ENCODE results near the gene RHOT2.

The RHOT2 gene

DNA sequence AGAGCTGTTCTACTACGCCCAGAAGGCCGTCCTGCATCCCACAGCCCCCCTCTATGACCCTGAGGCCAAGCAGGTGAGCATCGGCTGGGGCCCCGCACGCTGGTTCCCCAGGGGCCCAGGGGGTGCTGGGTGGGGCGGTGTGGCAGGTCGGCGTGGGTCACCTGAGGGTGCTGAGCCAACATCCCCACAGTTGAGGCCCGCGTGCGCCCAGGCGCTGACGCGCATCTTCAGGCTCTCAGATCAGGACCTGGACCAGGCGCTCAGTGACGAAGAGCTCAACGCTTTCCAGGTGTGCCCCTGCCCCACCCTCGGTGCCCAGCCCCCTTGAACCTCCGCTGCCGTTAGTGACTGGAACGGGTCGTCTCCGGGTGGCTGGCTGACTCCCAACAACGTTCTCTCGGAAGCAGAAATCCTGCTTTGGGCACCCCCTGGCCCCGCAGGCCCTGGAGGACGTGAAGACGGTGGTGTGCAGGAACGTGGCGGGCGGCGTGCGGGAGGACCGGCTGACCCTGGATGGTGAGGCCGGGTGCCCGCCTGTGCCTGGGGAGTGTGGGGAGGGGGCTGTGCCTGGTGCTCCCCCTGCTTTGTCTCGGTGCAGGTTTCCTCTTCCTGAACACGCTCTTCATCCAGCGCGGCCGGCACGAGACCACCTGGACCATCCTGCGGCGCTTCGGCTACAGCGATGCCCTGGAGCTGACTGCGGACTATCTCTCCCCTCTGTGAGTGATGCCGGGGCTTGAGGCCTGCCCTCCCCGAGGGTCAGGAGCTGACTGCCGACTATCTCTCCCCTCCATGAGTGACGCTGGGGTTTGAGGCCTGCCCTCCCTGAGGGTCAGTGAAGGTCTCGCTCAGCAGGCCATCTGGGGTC, 2.8 kb downstream of the RHOT2 start:
- DNase-seq (ENCODE audit: low spot score): no peak

- no peak for DNase-seq (ENCODE audit: low spot score)
Observed at GRCh38 chr16:671353-672131, 3.6 kb downstream of the RHOT2 start.

DNA sequence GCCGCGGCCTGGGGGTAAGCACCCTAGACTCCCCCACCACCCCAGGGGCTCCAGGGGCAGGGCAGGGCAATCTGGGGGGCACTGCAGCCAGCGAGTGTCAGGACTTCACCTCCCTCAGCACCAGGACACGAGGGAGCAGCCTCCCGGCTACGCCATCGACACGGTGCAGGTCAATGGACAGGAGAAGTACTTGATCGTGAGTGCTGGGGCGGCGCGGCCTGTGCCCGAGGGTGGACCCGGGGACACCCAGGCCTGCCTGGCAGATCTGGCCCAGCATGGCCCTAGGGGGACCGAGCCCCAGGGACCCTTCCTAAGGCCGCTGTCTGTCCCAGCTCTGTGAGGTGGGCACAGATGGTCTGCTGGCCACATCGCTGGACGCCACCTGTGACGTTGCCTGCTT, 4.4 kb downstream of the RHOT2 start:
- no peak for DNase-seq (ENCODE audit: low spot score)

- no peak for DNase-seq (ENCODE audit: low spot score)
Observed at GRCh38 chr16:672851-673250, 4.9 kb downstream of the RHOT2 start.

DNA sequence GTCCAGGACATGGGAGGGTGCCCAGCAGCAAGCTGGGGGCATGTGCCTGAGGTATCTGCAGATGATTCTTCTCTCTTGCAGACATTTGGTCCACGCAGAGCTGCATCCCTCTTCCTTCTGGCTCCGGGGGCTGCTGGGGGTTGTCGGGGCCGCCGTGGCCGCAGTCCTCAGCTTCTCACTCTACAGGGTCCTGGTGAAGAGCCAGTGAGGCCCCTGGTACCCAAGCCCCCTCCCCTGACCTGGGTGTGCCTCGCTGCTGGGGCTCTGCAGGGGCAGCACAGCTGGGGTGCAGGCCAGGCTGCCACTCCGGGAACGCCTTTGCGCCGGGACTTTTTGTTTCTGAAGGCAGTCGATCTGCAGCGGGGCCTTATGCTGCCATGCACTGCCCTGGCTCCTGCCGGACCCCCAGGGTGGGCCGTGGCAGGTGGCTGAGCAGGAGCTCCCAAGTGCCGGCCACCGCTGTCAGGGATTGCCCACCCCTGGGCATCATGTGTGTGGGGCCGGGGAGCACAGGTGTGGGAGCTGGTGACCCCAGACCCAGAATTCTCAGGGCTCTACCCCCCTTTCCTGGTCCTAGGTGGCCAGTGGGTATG, 5.6 kb downstream of the RHOT2 start:
- no peak for DNase-seq (ENCODE audit: low spot score)

- DNase-seq (ENCODE audit: low spot score): no peak
Observed at GRCh38 chr16:674214-674881, 6.4 kb downstream of the RHOT2 start.

- DNase-seq (ENCODE audit: low spot score): peak; percentile 60
Observed at GRCh38 chr16:674968-675883, 7.3 kb downstream of the RHOT2 start, which contains the start of gene RHBDL1. Gene RHBDL1, plus strand, starts transcription at chr16:675671. Its CDS starts 120 bp downstream, at chr16:675791.

DNA sequence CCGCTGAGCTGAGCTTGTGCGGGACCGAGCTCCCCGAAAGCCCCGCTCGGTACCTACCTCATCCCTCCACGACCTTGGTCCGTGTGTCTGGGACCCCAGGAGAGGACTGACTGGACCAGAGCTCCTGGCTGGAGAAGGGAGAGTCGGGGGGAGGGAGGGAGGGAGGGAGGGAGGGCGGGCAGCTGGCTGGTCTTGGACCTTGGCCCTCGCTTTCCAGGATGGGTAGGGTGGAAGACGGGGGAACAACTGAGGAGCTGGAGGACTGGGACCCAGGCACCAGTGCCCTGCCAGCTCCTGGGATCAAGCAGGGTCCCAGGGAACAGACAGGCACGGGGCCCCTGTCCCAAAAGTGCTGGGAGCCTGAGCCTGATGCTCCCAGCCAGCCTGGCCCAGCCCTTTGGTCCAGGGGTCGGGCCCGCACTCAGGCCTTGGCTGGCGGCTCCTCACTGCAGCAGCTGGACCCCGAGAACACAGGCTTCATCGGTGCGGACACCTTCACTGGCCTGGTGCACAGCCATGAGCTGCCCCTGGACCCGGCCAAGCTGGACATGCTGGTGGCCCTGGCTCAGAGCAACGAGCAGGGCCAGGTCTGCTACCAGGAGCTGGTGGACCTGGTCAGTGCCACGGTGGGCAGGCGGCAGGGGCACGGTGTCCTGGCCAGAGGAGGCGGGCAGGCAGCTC, 8.1 kb downstream of the RHOT2 start:
- no peak for DNase-seq (ENCODE audit: low spot score)

DNA sequence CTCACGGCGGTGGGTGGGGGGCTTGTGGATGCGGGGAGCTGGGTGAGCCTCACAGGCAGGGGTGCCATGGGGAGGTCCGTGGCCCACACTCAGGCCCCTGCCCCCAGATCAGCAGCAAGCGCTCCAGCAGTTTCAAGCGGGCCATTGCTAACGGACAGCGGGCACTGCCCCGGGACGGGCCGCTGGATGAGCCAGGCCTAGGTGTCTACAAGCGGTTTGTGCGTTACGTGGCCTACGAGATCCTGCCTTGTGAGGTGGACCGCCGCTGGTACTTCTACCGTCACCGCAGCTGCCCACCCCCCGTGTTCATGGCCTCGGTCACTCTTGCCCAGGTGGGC, 8.6 kb downstream of the RHOT2 start:
- DNase-seq (ENCODE audit: low spot score): no peak

- no peak for DNase-seq (ENCODE audit: low spot score)
Observed at GRCh38 chr16:676913-677312, 9.0 kb downstream of the RHOT2 start.

DNA sequence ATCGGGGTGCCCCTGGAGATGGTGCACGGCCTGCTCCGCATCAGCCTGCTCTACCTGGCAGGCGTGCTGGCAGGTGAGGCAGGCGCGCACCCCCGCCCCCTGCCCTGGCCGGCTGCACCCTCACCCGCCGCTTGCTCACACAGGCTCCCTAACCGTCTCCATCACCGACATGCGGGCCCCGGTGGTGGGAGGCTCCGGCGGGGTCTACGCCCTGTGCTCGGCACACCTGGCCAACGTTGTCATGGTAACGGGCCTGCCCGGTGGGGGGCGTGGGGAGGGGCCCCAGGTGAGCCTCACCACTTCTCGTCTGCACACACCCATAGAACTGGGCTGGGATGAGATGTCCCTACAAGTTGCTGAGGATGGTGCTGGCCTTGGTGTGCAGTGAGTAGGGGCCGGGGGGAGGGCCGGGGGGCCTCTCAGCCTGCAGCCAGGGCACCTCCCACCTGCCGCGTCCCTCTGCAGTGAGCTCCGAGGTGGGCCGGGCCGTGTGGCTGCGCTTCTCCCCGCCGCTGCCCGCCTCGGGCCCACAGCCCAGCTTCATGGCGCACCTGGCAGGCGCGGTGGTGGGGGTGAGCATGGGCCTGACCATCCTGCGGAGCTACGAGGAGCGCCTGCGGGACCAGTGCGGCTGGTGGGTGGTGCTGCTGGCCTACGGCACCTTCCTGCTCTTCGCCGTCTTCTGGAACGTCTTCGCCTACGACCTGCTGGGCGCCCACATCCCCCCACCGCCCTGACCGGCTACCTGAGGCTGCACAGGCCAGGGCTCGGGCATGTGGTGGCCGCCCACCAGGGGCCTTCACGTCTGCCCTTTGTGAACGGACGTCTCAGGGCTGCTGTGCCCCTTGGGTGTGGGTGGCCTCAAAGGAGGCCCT, 9.6 kb downstream of the RHOT2 start:
- no peak for DNase-seq (ENCODE audit: low spot score)

- no peak for DNase-seq (ENCODE audit: low spot score)
Observed at GRCh38 chr16:678209-678857, 10.4 kb downstream of the RHOT2 start.

GRCh38 chr16:678858-679813, 11.2 kb downstream of the RHOT2 start:
- peak; percentile 40 for DNase-seq (ENCODE audit: low spot score)

DNA sequence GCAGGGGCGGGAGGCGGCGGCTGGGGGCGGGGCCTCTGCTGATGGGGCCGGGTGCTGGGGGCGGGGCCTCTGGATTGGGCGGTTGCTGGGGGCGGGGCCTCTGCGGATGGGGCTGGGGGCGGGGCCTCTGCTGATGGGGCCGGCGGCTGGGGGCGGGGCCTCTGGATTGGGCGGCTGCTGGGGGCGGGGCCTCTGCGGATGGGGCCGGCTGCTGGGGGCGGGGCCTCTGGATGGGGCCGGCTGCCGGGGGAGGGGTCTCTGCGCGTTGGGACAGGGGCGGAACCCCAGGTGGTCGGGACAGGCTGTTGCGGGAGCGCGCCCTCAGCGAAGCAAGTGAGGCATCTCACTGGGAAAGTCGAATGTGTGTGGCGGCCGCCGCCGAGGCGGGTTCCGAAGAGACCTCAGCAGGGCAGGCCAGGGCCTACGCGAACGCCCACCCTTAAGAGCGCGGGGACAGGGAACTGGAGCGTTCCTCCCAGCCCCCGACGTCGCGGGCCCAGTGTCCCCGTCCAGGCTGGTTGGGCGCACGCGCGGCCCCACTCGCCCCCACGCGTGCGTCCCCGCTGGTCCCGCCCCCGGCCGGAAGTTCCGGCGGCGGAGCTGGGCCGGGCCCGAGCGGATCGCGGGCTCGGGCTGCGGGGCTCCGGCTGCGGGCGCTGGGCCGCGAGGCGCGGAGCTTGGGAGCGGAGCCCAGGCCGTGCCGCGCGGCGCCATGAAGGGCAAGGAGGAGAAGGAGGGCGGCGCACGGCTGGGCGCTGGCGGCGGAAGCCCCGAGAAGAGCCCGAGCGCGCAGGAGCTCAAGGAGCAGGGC, 12.1 kb downstream of the RHOT2 start, which contains the start of gene STUB1:
Gene STUB1 (plus strand): TSS at position 597 of the 811 bp plus-strand sequence. CDS start 116 bp downstream, at position 713.
- peak; percentile 96 for DNase-seq (ENCODE audit: low spot score)

- no peak for DNase-seq (ENCODE audit: low spot score)
Observed at GRCh38 chr16:680625-680945, 12.7 kb downstream of the RHOT2 start.

GRCh38 chr16:680967-681745, 13.2 kb downstream of the RHOT2 start:
- no peak for DNase-seq (ENCODE audit: low spot score)
